Measurements from ENCODE around the gene LRRC28. TPM values are rescaled to one million over a fixed set of nuclear protein-coding genes. Genes with fewer than 3 reads are reported as not detected.

The LRRC28 gene
- total and polyA plus RNA-seq, 12 donors, result 3.0 to 31.9 (median 22.5) TPM

DNA sequence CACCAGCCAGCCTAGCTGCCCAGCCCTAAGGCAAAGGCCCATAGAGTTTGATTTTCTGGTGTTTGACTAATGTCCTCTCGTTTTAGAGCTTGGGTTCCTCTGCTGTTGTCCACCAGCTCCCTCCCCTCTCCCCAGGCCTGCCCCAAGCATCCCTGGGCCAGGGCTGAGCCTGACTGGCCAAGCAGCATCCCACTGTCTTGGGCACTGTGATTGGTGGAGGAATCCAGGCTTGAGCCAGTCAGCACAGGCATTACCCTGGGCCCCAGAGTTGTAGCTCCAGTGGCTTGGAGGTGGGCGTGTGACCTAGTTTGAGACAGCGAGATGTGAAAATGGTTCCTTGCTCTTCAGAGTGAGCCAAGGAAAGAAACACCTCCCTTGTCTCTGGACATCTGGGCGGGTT lies 159.2 kb downstream of the LRRC28 start:
- intact Hi-C loops (cut with DNase I), result no loop called here
- Histone ChIP-seq H3K36me3 (no peaks in the 10 kb centered on the region), H3K4me1 (peaks cover 14 to 31% (median 22%) of the 10 kb centered on the region in 9 donors), H3K4me3 (no peak overlapping the region), H3K9me3 (no peaks in the 10 kb centered on the region), H3K27me3 (no peaks in the 10 kb centered on the region), H3K27ac (no peak overlapping the region)
- TF ChIP-seq, protein P1, sequence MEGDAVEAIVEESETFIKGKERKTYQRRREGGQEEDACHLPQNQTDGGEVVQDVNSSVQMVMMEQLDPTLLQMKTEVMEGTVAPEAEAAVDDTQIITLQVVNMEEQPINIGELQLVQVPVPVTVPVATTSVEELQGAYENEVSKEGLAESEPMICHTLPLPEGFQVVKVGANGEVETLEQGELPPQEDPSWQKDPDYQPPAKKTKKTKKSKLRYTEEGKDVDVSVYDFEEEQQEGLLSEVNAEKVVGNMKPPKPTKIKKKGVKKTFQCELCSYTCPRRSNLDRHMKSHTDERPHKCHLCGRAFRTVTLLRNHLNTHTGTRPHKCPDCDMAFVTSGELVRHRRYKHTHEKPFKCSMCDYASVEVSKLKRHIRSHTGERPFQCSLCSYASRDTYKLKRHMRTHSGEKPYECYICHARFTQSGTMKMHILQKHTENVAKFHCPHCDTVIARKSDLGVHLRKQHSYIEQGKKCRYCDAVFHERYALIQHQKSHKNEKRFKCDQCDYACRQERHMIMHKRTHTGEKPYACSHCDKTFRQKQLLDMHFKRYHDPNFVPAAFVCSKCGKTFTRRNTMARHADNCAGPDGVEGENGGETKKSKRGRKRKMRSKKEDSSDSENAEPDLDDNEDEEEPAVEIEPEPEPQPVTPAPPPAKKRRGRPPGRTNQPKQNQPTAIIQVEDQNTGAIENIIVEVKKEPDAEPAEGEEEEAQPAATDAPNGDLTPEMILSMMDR (IDR thresholded peaks at IDR 0.05), result no peak
- ATAC-seq (no peak), DNase-seq (no peak)
- WGBS, 2 donors, result 96 to 99% methylated on average over 4 of the region's 4 CpGs

DNA sequence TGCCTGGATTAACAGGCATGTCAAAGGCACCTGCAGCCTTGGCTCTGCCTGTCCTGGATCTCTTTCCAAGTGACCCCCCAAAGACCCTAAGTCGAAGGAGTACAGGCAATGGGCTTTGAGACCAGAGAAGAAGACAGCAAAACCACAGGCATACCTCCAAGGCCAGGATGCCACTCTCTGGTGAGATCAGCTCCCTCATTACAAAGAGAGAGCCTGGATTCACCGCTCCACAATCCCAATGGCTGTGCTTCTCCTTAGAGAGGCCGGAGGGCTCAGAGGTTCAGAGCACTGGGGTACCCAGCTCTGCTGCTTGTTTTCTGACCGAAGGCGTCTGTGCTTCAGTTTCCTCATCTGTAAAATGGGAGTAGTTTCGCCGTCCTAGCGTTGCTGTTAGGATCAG lies 160.0 kb downstream of the LRRC28 start:
- DNase-seq (no peak), ATAC-seq (no peak)
- WGBS, 2 donors, result 99% methylated on average over 8 of the region's 8 CpGs
- H3K27me3 ChIP-seq, result no peaks in the 10 kb centered on the region
- peaks cover 14 to 34% (median 22%) of the 10 kb centered on the region in 9 donors for H3K4me1 ChIP-seq
- no peak overlapping the region for H3K27ac ChIP-seq
- H3K9me3 ChIP-seq, result no peaks in the 10 kb centered on the region
- no peak overlapping the region for H3K4me3 ChIP-seq
- intact Hi-C loops (cut with DNase I), result no loop called here
- TF ChIP-seq, protein P1 (IDR thresholded peaks at IDR 0.05), result no peak
- no peaks in the 10 kb centered on the region for H3K36me3 ChIP-seq

DNA sequence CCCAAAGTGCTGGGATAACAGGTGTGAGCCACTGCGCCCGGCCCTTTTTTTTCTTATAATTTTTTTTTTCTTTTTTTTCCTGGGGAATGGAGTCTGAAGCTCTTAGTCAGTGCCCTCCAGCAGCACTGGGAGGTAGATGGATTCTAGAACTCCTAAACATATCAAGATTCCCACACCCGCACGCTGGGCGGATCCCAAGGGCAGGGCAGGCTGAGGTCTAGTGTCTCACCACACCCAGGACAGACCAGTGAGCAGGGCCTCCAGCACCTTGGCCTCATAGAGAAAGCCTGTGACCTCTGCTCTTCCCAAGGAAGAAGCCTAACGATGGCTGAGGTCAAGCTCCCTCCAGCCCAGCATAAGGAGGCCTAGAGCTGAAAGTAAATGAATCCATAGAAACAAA lies 160.8 kb downstream of the LRRC28 start:
- no peak overlapping the region for H3K4me3 ChIP-seq
- no peak overlapping the region for H3K27ac ChIP-seq
- ATAC-seq (no peak), DNase-seq (no peak)
- TF ChIP-seq, protein P1 (IDR thresholded peaks at IDR 0.05), result no peak
- intact Hi-C loops (cut with DNase I), result no loop called here
- peaks cover 14 to 42% (median 22%) of the 10 kb centered on the region in 9 donors for H3K4me1 ChIP-seq
- H3K36me3 ChIP-seq, result no peaks in the 10 kb centered on the region
- 97 to 99% methylated on average over 6 of the region's 6 CpGs for WGBS, 2 donors
- no peaks in the 10 kb centered on the region for H3K27me3 ChIP-seq
- H3K9me3 ChIP-seq, result no peaks in the 10 kb centered on the region

DNA sequence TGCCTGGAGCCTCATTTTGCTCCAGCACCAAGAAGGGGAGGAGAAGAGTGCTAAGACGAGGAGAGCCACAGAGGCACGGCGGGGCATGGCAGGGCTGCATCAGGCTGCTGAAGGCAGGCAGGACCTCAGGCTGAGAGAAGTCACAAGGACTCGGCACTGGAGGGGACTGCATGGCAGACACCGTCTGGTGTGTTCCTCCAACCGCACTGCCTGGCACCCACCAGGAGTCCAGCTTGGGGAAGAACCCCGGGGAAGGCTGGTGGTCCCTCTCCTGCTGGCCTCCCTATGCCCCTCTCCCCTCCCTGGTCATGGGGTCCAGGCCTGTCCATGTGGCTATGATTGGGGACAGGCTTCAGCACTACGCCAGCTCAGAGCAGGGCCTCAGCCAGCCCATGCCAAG lies 161.3 kb downstream of the LRRC28 start:
- no peaks in the 10 kb centered on the region for H3K9me3 ChIP-seq
- H3K4me1 ChIP-seq, result peaks cover 14 to 38% (median 21%) of the 10 kb centered on the region in 9 donors
- H3K27me3 ChIP-seq, result no peaks in the 10 kb centered on the region
- no peaks in the 10 kb centered on the region for H3K36me3 ChIP-seq
- H3K4me3 ChIP-seq, result no peak overlapping the region
- no peak for ATAC-seq
- H3K27ac ChIP-seq, result no peak overlapping the region
- WGBS, 2 donors, result 96 to 99% methylated on average over 8 of the region's 8 CpGs
- no peak for DNase-seq
- TF ChIP-seq, protein P1 (IDR thresholded peaks at IDR 0.05), result no peak
- intact Hi-C loops (cut with DNase I), result no loop called here
